ENCODE measurements around the gene NPPA. TPM values are rescaled to one million over a fixed set of nuclear protein-coding genes. Genes with fewer than 3 reads are reported as not detected.

Gene NPPA
- total and polyA plus RNA-seq, 9 of the 15 experiments (the other 6 are each of a cell fraction or from before 2014, with no cell fraction given) = not detected

- TF ChIP-seq MGA (IDR thresholded peaks at IDR 0.05) = peak; percentile 72
- TF ChIP-seq ZNF551 (CRISPR knock-in tag; IDR thresholded peaks at IDR 0.05) = no peak
- no peak for TF ChIP-seq NFXL1 (CRISPR knock-in tag; IDR thresholded peaks at IDR 0.05)
- TF ChIP-seq CGGBP1 (CRISPR knock-in tag; IDR thresholded peaks at IDR 0.05) = no peak
- TF ChIP-seq ZNF23 (CRISPR knock-in tag; IDR thresholded peaks at IDR 0.05) = no peak
- TF ChIP-seq CBFA2T2 (conservative IDR thresholded peaks at IDR 0.05) = no peak
- no peak for TF ChIP-seq GABPB2 (CRISPR knock-in tag; conservative IDR thresholded peaks at IDR 0.05)
- peak; percentile 59; the same call in 1 of the 2 replicates for TF ChIP-seq CXXC5 (CRISPR knock-in tag; IDR thresholded peaks at IDR 0.05)
- no peak for TF ChIP-seq SIN3A (IDR thresholded peaks at IDR 0.05; ENCODE audit: borderline replicate concordance in 2 of 2, control insufficient read depth in 1 of 2, low read depth in 2 of 2, low read length in 2 of 2)
- TF ChIP-seq NCOA6 (IDR thresholded peaks at IDR 0.05) = no peak
- no peak for TF ChIP-seq ZNF444 (CRISPR knock-in tag; IDR thresholded peaks at IDR 0.05)
- TF ChIP-seq ZNF778 (CRISPR knock-in tag; IDR thresholded peaks at IDR 0.05) = no peak
- no peak for TF ChIP-seq ETS1 (conservative IDR thresholded peaks at IDR 0.05; ENCODE audit: control insufficient read depth, low read depth, low read length)
- TF ChIP-seq ZNF165 (CRISPR knock-in tag; IDR thresholded peaks at IDR 0.05; ENCODE audit: borderline replicate concordance) = no peak
- TF ChIP-seq CBX1 (IDR thresholded peaks at IDR 0.05; ENCODE audit: low read depth) = no peak
Measured at GRCh38 chr1:11879311-11880180, 32.0 kb upstream of the NPPA start (continued).

All from K562 (cell line).